ENCODE results near the gene RAD21L1. TPM values are rescaled to one million over a fixed set of nuclear protein-coding genes. Genes with fewer than 3 reads are reported as not detected.
A peak's percentile ranks its signal among the peaks of the same experiment; 100 is the strongest.

Gene RAD21L1
- total and polyA plus RNA-seq, 11 donors, result not detected

DNA sequence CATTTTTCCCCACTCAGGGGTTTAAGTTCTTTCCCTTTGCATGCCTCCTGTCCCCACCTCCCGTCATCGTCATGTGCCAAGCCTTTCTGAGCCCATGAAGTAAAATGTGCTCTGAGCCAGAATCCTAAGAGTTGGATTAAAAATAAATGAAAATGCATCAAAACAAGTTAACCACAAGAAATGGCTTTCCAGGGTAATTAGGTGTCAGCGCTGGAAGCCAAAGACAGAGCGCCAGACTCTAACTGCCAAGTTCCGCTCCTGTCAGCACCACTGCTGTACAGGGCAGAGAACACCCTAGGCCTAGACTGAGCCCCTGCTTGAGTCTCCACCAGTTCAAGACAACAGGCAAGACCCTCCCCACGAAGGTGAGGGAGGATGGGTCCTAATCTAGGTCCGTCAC is 28.0 kb upstream of the RAD21L1 start:
- Histone ChIP-seq H3K36me3 (no peaks in the 10 kb centered on the region), H3K27ac (no peak overlapping the region), H3K9me3 (peaks cover 0 to 3% (median 0%) of the 10 kb centered on the region in 12 donors), H3K4me1 (peaks cover 0 to 5% (median 0%) of the 10 kb centered on the region in 12 donors), H3K27me3 (no peaks in the 10 kb centered on the region), H3K4me3 (no peak overlapping the region)
- no peak for DNase-seq
- TF ChIP-seq POLR2A (IDR thresholded peaks at IDR 0.05), result no peak
- intact Hi-C loops (cut with DNase I), result no loop called here
- no peak for ATAC-seq
- WGBS, 4 donors, result 77 to 86% (median 79%) methylated on average over 7 of the region's 7 CpGs

DNA sequence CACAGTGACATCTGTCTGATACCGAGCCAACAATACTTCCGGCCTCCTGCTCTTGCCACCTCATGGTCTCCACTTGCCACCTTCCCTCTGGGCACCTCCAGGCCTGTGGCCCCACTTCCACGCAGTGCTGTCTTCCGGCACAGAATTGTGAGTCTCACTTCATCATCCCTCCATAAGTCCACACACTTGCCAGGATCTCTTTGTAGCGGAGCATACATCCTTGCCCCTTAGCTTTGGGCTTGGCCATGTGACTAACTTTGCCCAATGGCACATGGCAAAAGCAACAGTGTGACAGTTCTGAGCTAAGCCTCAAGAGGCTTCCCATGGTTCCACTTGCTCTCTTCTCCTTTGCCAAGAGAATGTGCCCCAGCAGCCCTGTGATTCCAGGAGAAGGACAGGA is 27.1 kb upstream of the RAD21L1 start:
- intact Hi-C loops (cut with DNase I), result no loop called here
- H3K4me1 ChIP-seq, result peaks cover 0 to 13% (median 0%) of the 10 kb centered on the region in 12 donors
- ATAC-seq (no peak), DNase-seq (no peak)
- H3K27me3 ChIP-seq, result no peaks in the 10 kb centered on the region
- no peaks in the 10 kb centered on the region for H3K36me3 ChIP-seq
- WGBS, 4 donors, result 81 to 95% (median 94%) methylated on average over 5 of the region's 5 CpGs
- H3K9me3 ChIP-seq, result peaks cover 0 to 3% (median 0%) of the 10 kb centered on the region in 12 donors
- TF ChIP-seq, protein P1, sequence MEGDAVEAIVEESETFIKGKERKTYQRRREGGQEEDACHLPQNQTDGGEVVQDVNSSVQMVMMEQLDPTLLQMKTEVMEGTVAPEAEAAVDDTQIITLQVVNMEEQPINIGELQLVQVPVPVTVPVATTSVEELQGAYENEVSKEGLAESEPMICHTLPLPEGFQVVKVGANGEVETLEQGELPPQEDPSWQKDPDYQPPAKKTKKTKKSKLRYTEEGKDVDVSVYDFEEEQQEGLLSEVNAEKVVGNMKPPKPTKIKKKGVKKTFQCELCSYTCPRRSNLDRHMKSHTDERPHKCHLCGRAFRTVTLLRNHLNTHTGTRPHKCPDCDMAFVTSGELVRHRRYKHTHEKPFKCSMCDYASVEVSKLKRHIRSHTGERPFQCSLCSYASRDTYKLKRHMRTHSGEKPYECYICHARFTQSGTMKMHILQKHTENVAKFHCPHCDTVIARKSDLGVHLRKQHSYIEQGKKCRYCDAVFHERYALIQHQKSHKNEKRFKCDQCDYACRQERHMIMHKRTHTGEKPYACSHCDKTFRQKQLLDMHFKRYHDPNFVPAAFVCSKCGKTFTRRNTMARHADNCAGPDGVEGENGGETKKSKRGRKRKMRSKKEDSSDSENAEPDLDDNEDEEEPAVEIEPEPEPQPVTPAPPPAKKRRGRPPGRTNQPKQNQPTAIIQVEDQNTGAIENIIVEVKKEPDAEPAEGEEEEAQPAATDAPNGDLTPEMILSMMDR (IDR thresholded peaks at IDR 0.05), result no peak
- no peak for TF ChIP-seq POLR2A (IDR thresholded peaks at IDR 0.05)
- no peak overlapping the region for H3K27ac ChIP-seq
- H3K4me3 ChIP-seq, result no peak overlapping the region

GRCh38 chr20:1199212-1199873 is 26.5 kb upstream of the RAD21L1 start:
- peak overlapping the region in 1 of 12 donors; percentile 19 for H3K27ac ChIP-seq
- H3K4me3 ChIP-seq, result no peak overlapping the region
- peaks cover 0 to 3% (median 0%) of the 10 kb centered on the region in 12 donors for H3K9me3 ChIP-seq
- peaks cover 0 to 19% (median 0%) of the 10 kb centered on the region in 12 donors for H3K4me1 ChIP-seq
- whole genome bisulfite sequencing, 4 donors, result 67 to 79% (median 72%) methylated on average over 7 of the region's 7 CpGs
- ATAC-seq (no peak), DNase-seq (no peak)
- no peaks in the 10 kb centered on the region for H3K36me3 ChIP-seq
- intact Hi-C loops (cut with DNase I), result no loop called here
- TF ChIP-seq POLR2A (IDR thresholded peaks at IDR 0.05), result no peak
- TF ChIP-seq, protein P1 (IDR thresholded peaks at IDR 0.05), result no peak
- H3K27me3 ChIP-seq, result no peaks in the 10 kb centered on the region

GRCh38 chr20:1199964-1200363 is 25.9 kb upstream of the RAD21L1 start:
- TF ChIP-seq, protein P1 (IDR thresholded peaks at IDR 0.05), result no peak
- TF ChIP-seq POLR2A (IDR thresholded peaks at IDR 0.05), result no peak
- peaks cover 0 to 23% (median 0%) of the 10 kb centered on the region in 12 donors for H3K4me1 ChIP-seq
- intact Hi-C loops (cut with DNase I), result loop anchor here in 2 of 10 donors (10.0 kb wide), 2 partner anchors 95 to 235 kb away; no protein-coding TSS in a partner anchor
- H3K27ac ChIP-seq, result peak overlapping the region in 1 of 12 donors; percentile 19
- ATAC-seq (no peak), DNase-seq (no peak)
- no peaks in the 10 kb centered on the region for H3K27me3 ChIP-seq
- H3K36me3 ChIP-seq, result no peaks in the 10 kb centered on the region
- no peak overlapping the region for H3K4me3 ChIP-seq
- H3K9me3 ChIP-seq, result peaks cover 0 to 3% (median 0%) of the 10 kb centered on the region in 12 donors
- 77 to 93% (median 85%) methylated on average over 1 of the region's 1 CpG for WGBS, 4 donors
